GM19328 (cell line): ENCODE data around the gene SRA1.
A peak's percentile ranks its signal among the peaks of the same experiment; 100 is the strongest.
"Not testable (repeated sequence)": the region's sequence is repeated elsewhere in the genome, so short reads cannot be mapped to it uniquely, and the experiment has no call there.

Experiments used
- ATAC-seq: cut with Tn5 transposase; IDR thresholded peaks from one replicate; pipeline ENCODE4 v1.9.1; 2021; ENCODE audit warnings: mild to moderate bottlenecking, moderate library complexity; ENCODE audit not compliant: unreplicated experiment

Gene SRA1

GRCh38 chr5:140557136-140557805 lies at the start of gene SRA1:
Gene SRA1, minus strand, starts transcription at chr5:140557473. Its CDS starts 21 bp downstream, at chr5:140557452.
- peak; percentile 93 for ATAC-seq

GRCh38 chr5:140607031-140607430 lies 49.8 kb upstream of the SRA1 start:
- ATAC-seq: no peak

GRCh38 chr5:140605879-140606278 lies 48.6 kb upstream of the SRA1 start:
- ATAC-seq: no peak

DNA sequence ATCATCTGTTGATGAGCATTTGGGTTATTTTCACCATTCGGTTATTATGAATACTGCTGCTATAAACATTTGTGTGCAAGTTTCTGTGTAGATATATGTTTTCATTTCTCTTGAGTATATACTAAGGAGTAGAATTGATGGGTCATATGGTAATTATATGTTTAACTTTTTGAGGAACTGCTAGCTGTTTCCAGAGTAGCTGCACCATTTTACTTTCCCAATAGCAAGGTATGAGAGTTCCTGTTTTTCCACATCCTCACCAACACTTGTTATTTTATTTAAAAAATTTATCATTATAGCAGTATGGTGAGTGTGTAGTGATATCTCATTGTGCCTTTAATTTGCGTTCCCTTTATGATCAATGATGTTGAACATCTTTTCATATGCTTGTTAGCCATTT lies 46.5 kb upstream of the SRA1 start:
- no peak for ATAC-seq

- not testable (repeated sequence) for ATAC-seq
These were observed 46.1 kb upstream of the SRA1 start for GRCh38 chr5:140603446-140603698.

DNA sequence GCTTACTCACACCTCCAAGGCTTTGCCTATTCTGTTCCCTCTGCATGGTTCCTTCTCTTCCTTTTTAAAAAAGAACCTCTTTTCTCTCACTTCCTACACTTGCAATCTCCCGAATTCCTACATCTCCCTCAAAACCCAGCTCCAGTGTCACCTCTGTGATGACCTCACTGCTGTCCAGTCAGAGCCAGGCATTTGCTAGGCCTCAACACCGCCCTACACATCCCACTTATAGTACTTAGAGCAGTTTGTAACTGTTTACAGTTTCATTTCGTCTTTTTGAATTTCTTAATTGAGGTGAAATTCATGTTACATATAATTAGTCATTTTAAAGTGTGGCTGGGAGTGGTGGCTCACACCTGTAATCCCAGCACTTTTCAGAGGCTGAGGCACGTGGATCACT lies 44.9 kb upstream of the SRA1 start:
- no peak for ATAC-seq

DNA sequence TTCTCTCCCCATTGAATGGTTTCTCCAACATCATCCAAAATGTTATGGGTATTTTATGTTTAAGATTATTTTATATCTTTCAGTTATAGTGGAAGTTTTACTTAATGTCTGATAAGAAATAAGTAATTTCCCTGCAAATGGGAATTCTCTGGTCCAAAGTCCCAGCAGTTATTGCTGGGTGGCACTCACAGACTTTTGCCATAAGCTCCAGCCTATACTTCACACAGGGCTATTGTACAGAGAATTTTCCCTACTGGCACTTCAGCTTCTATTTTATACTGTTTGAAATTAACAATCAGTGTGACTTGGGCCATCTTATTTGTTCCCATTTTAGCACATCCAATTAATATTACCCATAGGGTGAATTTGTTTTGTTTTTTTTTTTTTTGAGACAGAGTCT lies 42.8 kb upstream of the SRA1 start:
- no peak for ATAC-seq

GRCh38 chr5:140598836-140599235 lies 41.6 kb upstream of the SRA1 start:
- ATAC-seq: no peak

GRCh38 chr5:140596321-140596741 lies 39.1 kb upstream of the SRA1 start:
- no peak for ATAC-seq

DNA sequence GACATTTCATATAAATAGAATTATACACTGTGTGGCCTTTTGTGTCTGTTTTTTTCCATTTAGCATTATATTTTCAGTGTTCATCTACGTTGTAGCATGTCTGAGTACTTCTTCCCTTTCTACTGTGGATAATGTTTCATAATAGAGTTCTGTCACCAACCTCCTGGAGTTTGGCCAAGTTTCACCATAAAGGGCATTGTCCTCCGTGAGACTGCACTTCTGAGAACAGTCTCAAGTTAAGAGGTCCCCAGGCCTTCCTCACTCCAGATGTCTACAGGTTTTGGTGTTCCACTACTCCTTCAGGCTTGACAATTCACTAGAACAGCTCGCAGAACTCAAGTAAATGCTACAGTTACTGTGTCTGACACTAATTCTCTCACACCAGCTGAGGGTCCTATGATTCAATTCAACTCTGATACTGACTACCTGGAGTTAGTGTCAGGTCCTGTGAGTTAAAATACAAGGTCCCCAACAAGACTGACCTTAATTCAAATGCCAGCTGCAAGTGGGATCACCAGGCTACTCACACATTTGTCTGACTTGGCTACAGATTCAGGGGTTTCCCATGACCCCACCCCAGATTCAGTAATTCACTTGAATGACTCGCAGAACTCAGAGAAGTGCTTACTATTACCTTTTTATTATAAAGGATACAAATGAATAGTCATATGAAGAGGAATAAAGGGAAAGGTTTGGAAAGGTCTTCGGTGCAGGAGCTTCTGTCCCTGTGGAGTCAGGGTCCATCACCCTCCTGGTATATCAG lies 38.4 kb upstream of the SRA1 start:
- ATAC-seq: no peak

- ATAC-seq: no peak
These were observed 36.9 kb upstream of the SRA1 start for GRCh38 chr5:140594169-140594568.

DNA sequence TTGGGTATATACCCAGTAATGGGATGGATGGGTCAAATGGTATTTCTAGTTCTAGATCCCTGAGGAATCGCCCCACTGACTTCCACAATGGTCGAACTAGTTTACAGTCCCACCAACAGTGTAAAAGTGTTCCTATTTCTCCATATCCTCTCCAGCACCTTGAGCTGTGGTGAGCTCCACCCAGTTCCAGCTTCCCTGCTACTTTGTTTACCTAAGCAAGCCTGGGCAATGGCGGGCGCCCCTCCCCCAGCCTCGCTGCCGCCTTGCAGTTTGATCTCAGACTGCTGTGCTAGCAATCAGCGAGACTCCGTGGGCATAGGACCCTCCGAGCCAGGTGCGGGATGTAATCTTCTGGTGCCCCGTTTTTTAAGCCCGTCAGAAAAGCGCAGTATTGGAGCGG lies 35.8 kb upstream of the SRA1 start:
- ATAC-seq: not testable (repeated sequence)

GRCh38 chr5:140591747-140592372 lies 34.6 kb upstream of the SRA1 start:
- ATAC-seq: no peak

GRCh38 chr5:140590861-140591260 lies 33.6 kb upstream of the SRA1 start:
- ATAC-seq: no peak

DNA sequence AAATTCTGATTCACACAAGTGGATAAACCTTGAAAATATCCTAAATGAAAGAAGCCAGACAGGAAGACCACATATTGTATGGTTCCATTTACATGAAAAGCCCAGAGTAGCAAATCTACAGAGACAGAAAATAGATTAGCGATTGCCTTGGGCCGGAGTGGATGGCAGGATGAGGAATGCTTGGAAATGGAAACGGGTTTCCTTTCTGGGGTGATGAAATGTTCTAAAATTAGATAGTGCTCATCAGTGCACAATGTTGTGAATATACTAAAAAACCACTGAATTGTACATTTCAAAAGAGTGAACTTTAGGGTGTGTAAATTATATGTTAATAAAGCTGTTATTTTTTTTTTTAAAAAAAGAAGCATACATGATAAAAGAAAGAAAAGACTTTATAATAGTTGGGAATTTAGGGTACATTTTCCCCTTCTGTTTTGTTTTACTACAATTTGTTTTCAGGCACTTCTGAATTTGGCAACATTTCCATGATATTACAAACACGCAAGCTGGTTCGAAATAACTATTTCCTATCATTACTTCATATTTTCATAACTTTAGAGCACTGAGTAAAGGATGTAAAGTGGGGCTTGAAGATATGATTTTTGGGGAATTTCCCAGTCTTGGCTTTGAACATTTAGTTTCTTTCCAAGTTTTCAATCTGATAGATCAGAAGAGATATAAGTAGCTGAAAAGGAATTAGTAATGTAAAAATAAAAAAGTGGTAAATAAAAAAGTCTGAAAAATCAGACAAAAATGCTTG lies 31.2 kb upstream of the SRA1 start:
- no peak for ATAC-seq

DNA sequence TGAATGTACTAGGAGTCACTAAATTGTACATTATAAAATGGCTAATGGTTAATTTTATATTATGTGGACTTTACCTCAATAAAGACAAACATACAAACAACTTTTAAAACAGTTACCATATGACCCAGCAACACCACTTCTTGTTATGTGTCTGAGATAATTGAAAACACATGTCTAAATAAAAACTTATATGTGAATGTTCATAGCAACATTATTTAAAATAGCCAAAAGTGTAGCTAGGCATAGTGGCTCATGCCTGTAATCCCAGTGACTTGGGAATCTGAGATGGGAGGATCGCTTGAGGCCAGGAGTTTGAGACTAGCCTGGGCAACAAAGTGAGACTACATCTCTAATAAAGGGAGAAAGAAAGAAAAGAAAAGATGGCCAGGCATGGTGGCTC lies 30.2 kb upstream of the SRA1 start:
- ATAC-seq: no peak

DNA sequence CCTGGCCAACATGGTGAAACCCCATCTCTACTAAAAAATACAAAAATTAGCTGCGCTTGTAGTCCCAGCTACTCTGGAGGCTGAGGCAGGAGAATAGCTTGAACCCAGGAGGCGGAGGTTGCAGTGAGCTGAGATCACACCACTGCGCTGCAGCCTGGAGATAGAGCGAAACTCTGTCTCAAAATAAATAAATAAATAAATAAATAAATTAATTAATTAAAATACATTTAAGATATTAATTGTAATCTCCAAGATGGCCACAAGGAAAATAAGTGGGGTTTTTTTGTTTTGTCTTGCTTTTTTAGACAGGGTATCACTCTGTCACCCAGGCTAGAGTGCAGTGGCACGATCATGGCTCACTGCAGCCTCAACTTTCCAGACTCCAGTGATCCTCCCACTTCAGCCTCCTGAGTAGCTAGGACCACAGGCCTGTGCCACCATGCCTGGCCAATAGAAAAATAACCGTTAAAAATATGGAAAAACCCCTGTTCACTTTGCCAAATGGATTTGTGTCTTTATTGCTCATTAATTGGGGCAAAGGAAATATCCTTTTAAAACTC lies 22.0 kb upstream of the SRA1 start:
- ATAC-seq: not testable (repeated sequence)

DNA sequence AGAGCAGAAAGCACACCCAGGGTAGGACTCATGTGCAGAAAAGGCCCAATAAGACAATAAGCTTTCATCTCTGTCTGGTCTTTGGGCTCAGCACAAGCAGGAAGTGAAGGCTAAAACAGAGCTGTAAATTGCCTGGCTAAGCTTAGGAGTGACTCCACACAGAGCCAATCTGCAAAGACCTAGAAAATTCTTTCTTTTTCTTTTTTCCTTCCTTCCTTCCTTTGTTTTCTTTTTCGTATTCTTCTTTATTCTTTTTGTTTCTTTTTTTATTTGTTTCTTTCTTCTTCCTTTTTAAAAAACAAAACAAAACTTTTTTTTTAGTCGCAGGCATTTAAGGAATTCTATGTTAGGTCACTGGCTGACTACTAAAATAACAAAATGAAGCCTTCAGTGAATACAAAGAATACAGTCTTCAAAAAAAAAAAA lies 19.5 kb upstream of the SRA1 start:
- no peak for ATAC-seq

DNA sequence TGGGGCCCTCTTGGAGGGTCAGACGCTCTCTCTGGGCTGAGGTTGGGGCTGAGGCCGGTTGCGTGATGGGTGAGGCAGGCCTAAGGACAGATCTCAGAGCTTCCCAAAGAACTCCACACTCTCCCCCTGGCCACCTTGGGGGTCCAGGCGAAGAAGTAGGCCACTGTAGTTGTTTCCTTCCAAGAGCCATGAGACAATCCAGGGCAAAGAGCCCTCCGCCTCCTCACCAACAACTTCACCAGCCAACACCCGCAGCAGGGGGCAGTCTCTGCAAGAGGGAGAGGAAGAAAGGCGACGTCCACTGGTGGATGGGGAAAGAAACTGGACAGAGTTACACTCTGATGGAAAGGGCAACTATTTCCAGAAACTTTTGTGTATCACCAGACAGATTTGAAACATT lies 18.0 kb upstream of the SRA1 start:
- ATAC-seq: no peak

DNA sequence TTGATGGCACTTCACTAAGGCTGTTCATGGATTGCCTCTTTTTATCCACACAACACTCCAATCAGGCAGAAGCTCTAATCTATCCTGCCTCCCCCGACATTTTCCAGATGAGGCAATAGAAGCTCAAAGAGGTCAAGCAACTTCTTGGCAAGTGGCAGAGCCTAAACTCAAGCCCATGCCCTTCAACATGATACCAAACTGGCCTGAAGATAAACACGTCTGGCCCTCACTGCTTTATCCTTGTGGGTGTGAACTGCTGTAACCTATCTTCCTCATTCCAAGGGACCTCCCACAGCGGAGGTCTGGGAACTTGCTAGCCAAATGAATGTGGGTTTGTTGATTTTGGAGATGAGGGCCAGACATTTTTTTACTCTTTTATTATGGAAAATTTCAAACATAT lies 16.9 kb upstream of the SRA1 start:
- no peak for ATAC-seq

GRCh38 chr5:140573683-140574082 lies 16.4 kb upstream of the SRA1 start:
- no peak for ATAC-seq
